ENCODE results near the gene SEMA3B.
"Not testable (repeated sequence)": the region's sequence is repeated elsewhere in the genome, so short reads cannot be mapped to it uniquely, and the experiment has no call there.

Gene SEMA3B

DNA sequence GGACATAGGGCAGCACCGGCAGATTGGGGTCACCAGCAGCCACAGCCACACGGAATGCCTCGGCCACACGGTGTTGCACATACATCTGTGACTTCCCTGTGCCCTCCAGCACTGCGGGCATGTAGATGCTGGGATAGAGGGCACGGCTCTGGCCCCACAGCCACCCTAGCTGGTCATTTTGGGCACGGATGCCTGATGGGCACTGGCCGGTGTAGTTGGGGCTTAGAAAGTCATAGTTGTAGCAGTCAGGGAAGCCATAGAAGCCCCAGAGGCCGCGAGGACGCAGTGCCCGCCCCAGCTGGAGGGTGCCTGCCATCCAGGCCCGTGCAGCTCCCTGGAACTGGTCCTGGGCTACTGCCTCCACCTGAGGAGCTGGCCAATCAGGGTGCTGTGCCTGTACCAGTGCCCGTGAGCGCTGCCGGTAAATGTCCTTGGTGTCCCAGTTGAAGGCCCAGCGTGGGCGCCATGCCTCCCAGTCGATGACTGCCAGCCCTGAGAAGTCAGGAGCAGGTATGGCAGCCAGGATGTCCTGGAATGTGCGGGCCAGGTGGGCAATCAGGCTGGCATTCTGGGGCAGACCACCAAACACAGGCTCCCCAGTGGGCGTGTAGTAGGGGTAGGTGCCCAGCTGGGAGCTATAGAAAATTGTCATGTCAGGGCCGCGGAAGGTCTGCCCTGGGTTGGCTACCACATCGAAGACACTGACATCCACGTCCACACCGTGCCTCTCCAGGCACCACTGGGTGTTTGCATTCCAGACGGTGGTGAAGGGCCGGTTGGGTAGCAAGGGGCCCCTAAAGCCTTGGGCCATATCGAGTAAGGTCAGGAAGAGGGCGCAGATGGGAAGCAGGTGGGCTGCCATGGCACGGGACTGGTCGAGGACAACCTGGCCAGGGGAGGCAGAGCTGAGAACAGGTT lies 33.4 kb downstream of the SEMA3B start:
- peak; percentile 1 for DNase-seq (ENCODE audit: low read depth)
- no peak for TF ChIP-seq CTCF (IDR thresholded peaks at IDR 0.05; ENCODE audit: insufficient read depth, low read depth, low read length, missing control alignments)
- no peak overlapping the region for H3K4me3 ChIP-seq (ENCODE audit: low read depth, low read length)

DNA sequence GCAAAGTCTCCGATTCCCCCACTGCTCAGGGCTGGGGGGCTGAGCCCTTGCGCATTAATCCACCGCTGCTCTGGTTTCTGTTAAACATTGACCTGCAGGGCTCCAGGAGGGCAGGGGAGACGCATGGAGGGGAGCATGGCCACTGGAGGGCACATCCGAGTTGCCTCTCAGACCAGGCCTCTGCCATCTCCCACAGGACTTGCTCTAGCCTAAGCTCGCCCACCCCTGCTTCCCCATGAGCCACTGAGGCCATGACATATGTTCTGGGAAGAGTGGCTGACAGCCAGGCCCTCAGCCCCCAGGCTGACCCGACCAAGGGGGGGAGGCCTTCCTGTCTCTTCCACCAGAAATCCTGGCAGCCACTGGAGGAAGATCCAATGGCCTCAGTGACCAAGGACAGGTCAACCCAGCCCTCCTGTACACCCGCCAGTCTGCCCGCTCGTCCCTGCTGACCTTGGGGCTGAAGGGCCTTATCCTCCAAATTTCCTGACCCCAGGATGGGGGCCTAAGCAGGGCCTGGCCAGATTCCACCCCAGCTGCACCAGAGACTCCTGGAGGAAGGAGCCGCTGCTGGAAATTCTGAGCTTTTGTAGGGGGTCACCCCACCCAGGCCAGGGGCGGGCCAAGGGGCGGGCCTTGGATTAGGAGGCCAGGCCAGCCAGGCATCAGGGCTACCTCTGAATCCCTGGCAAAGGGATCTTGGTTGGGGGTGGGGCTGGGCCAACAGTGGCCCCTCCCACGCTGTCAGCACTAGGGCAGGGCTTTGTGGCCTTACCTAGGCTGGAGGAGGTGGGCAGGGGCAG lies 34.3 kb downstream of the SEMA3B start, which contains the start of gene HYAL1:
Gene HYAL1 (minus strand): TSS at position 562 of the 803 bp plus-strand sequence. CDS start 618 bp downstream, outside the sequence.
- DNase-seq (ENCODE audit: low read depth) = peak; percentile 7
- TF ChIP-seq CTCF (IDR thresholded peaks at IDR 0.05; ENCODE audit: insufficient read depth, low read depth, low read length, missing control alignments) = no peak
- no peak within 1 kb of the TSS for H3K4me3 ChIP-seq (ENCODE audit: low read depth, low read length)

DNA sequence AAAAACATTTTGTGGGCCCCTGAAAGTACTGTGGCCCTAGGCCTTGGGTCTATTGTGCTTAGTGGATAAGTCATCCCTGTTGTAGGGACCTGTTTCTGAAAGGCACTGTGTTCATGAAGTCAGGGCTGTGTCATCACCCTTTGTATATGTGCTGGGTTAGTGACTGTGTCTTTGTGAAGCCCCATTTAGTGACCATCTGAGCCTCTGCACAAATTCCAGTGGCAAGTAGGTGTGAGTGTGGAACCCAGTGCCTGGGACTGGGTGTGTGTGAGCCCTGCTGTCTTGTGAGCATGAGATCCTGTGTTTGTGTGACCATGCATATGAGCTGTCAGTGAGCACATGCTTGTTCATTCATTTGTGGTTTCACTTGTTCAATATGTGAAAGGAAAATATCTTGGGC lies 35.7 kb downstream of the SEMA3B start:
- no peak overlapping the region for H3K4me3 ChIP-seq (ENCODE audit: low read depth, low read length)
- TF ChIP-seq CTCF (IDR thresholded peaks at IDR 0.05; ENCODE audit: insufficient read depth, low read depth, low read length, missing control alignments) = no peak
- no peak for DNase-seq (ENCODE audit: low read depth)

GRCh38 chr3:50312041-50312440 lies 43.1 kb downstream of the SEMA3B start:
- not testable (repeated sequence) for DNase-seq (ENCODE audit: low read depth); H3K4me3 ChIP-seq (ENCODE audit: low read depth, low read length)

DNA sequence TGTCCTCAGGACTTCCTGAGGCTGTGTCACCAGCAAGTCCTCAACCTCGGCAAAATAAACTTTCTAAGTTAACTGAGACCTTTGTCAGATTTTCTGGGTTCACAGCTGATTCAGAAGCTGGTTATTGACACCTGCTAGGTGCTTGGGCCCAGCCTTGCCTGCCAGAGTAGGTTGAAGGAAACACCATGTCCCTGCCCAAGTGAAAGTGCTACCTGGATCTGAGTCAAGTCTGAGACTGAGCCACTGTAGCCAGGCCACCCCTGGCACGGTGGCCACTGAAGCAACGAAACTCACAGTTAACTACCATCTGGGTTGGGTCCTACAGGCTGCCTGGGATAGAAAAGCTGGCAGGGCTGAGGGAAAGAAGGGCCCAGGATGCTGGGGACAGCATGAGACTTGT lies 45.4 kb downstream of the SEMA3B start:
- no peak overlapping the region for H3K4me3 ChIP-seq (ENCODE audit: low read depth, low read length)
- no peak for DNase-seq (ENCODE audit: low read depth)
- TF ChIP-seq CTCF (IDR thresholded peaks at IDR 0.05; ENCODE audit: insufficient read depth, low read depth, low read length, missing control alignments) = no peak

GRCh38 chr3:50314816-50315215 lies 45.9 kb downstream of the SEMA3B start:
- no peak overlapping the region for H3K4me3 ChIP-seq (ENCODE audit: low read depth, low read length)

More at GRCh38 chr3:50314816-50315215, 45.9 kb downstream of the SEMA3B start:
- TF ChIP-seq CTCF (IDR thresholded peaks at IDR 0.05; ENCODE audit: insufficient read depth, low read depth, low read length, missing control alignments) = no peak
- DNase-seq (ENCODE audit: low read depth) = no peak

Data from GM12865 (cell line).